ENCODE measurements around the gene KRT77.

The KRT77 gene

DNA sequence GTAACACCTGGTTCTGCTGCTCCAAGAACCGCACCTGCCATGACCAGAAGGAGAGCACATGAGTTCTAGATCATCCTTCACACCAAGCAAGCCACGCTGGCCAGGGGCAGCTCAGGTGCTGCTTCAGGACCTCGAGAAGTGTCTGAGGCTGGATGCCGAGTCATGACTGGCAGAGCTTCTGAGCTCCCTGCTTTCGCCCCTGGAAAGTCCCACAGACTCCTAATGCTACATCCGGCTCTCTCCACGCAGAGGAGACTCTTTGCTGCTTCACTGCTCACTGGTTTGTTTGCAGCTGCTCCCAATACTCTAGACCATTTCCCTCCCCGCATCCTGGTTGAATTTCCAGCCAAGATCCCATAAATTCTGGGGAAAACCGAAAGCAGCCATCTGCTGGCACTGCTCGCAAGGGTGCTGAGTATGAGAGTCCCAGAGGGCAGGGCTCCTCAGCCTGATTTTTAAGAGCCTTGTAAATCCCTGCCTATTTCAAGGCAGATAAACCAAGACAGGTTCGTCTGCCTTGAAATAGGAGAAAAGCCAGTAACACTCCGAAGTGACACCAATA, 52.7 kb downstream of the KRT77 start:
- peak; percentile 36 for DNase-seq

DNA sequence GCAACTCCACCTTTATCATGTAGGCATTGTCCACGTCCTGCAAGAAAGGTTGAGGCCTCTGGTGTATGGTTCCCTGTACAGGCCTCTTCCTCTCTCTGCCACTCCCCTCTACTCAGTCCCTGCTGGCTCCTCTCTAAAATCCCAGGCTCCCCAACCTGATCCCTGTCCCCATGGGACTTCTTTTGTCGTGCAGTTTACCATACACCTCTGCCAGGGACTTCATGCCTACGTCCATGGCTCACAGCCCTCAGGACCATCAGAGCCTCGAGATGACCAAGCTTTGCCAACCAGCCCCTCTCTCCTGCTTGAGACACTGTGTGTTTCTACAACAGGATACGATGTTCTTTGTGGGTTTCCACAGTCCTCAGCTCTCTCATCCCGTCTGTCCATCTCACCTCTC, 54.3 kb downstream of the KRT77 start:
- DNase-seq: no peak

DNA sequence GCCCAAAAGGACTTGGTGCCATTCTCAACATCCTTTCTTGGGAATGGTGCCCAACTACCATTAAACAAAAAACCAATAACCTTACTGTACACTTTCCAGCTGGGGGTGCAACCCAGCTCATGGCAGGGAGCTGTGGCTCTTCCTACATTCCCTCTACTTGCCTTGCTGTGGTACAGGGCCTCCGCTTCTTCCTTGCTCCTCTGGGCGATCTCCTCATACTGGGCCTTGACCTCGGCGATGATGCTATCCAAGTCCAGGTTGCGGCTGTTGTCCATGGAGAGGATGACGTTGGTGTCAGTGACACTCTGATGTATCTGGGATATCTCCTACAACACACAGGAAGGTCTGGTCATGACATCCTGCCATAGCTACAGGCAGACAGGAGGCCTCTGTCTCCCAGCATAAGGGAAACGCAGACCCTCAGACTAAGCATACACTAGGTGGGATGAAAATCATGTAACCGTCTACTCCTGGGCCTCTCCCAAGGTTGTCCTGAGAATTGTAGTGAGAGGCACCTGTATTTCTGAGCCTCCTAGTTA, 55.2 kb downstream of the KRT77 start:
- no peak for DNase-seq

DNA sequence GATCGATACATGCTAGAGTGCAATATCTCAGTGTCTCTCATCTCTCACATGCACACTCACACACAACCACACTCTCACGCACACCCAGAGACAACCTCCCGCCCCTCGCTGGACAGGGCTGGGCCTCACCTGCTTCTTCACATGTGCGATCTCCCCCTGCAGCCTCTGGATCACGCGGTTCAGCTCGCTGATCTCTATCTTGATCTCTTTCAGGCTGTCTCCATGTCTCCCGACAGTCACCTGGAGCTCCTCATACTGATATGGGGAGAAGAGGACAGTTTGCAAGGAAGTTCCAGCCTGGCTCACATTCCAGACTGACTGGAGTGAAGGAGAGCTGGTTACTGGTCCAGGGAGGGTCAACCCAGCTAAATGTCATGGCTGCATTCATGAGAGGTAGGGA, 55.7 kb downstream of the KRT77 start:
- DNase-seq: no peak

DNA sequence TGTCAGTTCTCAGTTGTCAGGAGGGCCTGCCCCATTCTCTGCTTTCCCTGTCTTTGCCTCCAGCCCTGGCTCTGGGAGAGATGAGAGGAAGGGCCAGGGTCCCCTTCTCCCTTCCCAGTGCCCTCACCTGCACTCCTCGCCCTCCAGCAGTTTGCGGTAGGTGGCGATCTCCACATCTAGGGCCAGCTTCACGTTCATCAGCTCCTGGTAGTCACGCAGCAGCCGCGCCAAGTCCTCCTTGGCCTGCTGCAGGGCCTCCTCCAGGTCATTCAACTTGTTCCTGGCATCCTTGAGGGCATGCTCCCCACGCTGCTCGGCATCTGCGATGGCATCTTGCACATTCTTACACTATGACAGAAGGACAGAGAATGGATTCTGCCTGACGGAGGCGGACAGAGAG, 56.7 kb downstream of the KRT77 start:
- DNase-seq: no peak

DNA sequence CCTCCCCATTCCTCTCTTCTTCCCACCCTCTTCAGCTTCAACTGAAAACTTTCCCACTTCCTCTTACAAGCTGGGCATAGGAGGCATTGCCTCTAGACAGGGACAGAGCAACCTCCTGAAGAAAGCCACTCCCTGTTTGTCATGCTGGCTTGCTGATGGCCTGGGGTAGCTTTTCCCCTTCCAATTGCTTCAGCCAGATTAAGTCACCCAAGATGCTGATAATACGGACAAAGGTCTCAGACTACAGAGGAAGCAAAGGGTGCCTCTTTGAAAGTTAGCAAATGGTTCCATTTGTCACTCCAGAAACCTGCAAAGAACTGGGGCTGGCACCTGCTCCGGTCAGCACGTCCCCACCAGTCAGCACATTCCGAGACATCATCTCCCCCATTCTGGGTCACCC, 57.3 kb downstream of the KRT77 start:
- DNase-seq: no peak

DNA sequence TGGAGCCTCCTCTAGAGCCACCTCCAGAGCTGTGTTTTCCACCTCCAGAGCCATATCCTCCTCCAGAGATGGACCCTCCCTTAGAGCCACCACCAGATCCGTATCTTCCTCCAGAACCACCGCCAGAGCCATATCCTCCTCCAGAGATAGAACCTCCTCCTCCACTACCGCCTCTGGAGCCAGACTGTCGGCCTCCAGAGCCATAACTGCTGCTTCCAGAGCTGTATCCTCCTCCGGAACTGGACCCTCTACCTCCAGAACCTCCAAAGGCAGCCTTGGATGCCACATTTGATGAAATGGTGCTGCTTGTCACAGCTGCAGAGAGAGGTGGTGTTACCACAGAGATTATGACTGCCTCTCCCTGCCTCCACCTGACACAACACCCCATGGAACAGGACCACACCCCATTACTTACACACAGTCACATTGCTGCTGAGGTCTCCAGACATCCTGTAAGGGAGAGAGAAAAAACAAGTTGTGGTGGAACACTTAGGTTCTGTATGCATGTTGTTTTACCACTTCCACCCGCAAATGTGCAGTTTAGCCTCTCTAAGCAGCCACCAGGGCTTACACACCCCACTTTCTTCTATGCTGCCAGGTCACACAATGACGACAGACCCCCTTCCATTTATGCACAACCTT, 58.1 kb downstream of the KRT77 start:
- no peak for DNase-seq

DNA sequence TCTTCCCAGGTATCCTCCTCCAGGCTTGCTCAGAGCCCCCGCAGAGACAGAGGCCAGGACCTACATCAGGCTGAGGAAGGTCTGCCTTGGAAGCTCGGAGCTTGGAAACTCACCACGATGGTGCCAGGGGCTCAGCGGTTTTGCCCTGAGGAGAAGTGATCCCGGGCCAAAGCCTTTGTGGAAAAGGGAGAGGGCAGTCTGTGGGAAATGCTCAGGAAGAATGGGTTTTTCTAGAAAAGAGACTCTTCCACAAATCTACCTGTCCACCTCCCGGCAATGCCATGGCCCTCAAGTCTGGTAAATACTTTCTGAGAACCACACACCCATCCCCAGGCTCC, 59.3 kb downstream of the KRT77 start:
- no peak for DNase-seq

DNA sequence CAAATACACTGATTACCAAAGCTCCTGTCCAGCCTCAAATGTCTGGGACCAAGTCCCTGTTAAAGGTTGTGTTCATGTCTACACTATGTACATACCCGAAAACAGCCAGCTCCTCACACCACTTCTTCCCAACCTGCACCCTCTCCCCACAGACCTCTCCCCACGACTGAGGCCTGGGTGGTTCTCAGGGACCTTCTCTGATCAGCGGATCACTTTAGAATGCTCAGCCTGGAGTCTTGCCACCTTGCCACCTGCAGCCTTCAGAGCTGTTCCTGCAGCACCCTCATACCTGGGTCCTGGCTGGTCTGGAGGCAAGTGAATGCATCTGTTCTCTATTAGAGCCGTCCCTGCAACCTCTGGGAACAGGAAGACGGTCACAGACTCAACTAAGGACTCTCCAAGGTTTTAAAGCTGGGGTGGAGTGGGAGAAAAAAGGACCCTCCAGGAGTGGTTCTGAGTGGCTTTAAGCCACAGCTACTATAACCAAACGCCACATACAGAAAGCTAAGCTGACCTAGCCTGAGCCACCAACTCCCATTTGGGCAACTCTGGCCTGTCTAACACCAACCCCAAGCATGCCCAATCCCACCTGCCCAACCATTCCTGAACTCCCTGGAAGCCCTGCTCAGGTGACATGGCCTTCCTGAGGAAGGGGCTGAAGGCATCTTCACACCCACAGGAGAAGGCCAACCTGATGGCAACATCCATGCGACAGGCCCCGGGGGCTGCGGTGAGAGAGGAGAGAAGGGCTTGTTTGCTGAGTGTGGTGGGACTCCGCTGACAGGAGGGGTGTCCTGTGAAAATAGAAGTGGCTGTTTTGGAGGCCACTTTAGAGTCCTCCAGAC, 59.9 kb downstream of the KRT77 start:
- no peak for DNase-seq

DNA sequence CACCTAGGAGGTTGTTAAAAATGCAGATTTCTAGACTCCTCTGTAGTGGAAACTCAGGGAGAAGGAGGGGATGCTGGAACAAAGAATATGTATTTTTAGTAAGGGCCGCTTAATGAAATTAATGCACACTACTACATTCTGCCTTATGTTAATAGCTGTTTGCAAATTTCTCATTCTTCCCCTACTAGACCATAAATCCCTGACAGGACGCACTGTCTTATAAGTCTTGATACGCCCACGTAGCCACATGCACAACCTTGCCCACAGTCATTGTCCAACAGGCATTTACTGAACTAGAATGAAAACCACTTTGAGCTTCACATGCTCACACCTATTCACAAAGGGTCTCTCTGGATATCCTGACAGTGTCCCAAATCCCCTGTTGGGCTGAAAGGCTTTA, 61.9 kb downstream of the KRT77 start:
- no peak for DNase-seq
